ENCODE results near the gene PMPCA.

Gene PMPCA

GRCh38 chr9:136426787-136427186 is 16.3 kb downstream of the PMPCA start:
- peaks cover 48% of the 10 kb centered on the region; the same call in 1 of the 2 replicates for H3K36me3 ChIP-seq (ENCODE audit: insufficient read depth, low read length)

GRCh38 chr9:136429075-136429628 is 18.7 kb downstream of the PMPCA start:
- H3K9me3 ChIP-seq (ENCODE audit: insufficient read depth, low read depth, low read length), result no peaks in the 10 kb centered on the region
- H4K20me1 ChIP-seq (ENCODE audit: insufficient read depth, low read length, poor library complexity, severe bottlenecking), result no peaks in the 10 kb centered on the region
- H3K9ac ChIP-seq (ENCODE audit: low read depth, low read length, poor library complexity, severe bottlenecking), result no peak overlapping the region
- H3K27me3 ChIP-seq (ENCODE audit: insufficient read depth, low read length, poor library complexity, severe bottlenecking), result no peaks in the 10 kb centered on the region
- no peaks in the 10 kb centered on the region for H3K79me2 ChIP-seq (ENCODE audit: insufficient read depth, low read length)
- H2AFZ ChIP-seq (ENCODE audit: low read length), result no peak overlapping the region
- TF ChIP-seq CTCF (conservative IDR thresholded peaks at IDR 0.05; ENCODE audit: low read length) (no peak), EZH2phosphoT487 (IDR thresholded peaks at IDR 0.05; ENCODE audit: borderline replicate concordance) (no peak)
- peaks cover 31% of the 10 kb centered on the region; the same call in 1 of the 2 replicates for H3K36me3 ChIP-seq (ENCODE audit: insufficient read depth, low read length)
- H3K4me2 ChIP-seq (ENCODE audit: low read depth, low read length, poor library complexity, severe bottlenecking), result no peak overlapping the region
- H3K4me1 ChIP-seq (ENCODE audit: insufficient read depth, low read length, poor library complexity, severe bottlenecking), result no peaks in the 10 kb centered on the region
- no peak overlapping the region for H3K4me3 ChIP-seq (ENCODE audit: low read length, poor library complexity, severe bottlenecking)
- H3F3A ChIP-seq (ENCODE audit: low read depth), result no peaks in the 10 kb centered on the region
- H3K9me2 ChIP-seq (replicated peaks; ENCODE audit: low read depth, low read length), result no peaks in the 10 kb centered on the region

More at GRCh38 chr9:136426787-136427186, 16.3 kb downstream of the PMPCA start:
- Histone ChIP-seq H4K20me1 (ENCODE audit: insufficient read depth, low read length, poor library complexity, severe bottlenecking) (no peaks in the 10 kb centered on the region), H3K27me3 (ENCODE audit: insufficient read depth, low read length, poor library complexity, severe bottlenecking) (no peaks in the 10 kb centered on the region), H3K4me3 (ENCODE audit: low read length, poor library complexity, severe bottlenecking) (no peak overlapping the region), H3K9ac (ENCODE audit: low read depth, low read length, poor library complexity, severe bottlenecking) (no peak overlapping the region), H3K79me2 (ENCODE audit: insufficient read depth, low read length) (no peaks in the 10 kb centered on the region), H3K9me3 (ENCODE audit: insufficient read depth, low read depth, low read length) (no peaks in the 10 kb centered on the region), H2AFZ (ENCODE audit: low read length) (no peak overlapping the region), H3K4me2 (ENCODE audit: low read depth, low read length, poor library complexity, severe bottlenecking) (no peak overlapping the region), H3K9me2 (replicated peaks; ENCODE audit: low read depth, low read length) (no peaks in the 10 kb centered on the region), H3K4me1 (ENCODE audit: insufficient read depth, low read length, poor library complexity, severe bottlenecking) (no peaks in the 10 kb centered on the region), H3F3A (ENCODE audit: low read depth) (no peaks in the 10 kb centered on the region)
- TF ChIP-seq EZH2phosphoT487 (IDR thresholded peaks at IDR 0.05; ENCODE audit: borderline replicate concordance), result no peak
- no peak for TF ChIP-seq CTCF (conservative IDR thresholded peaks at IDR 0.05; ENCODE audit: low read length)

GRCh38 chr9:136429683-136430491 is 19.4 kb downstream of the PMPCA start:
- Histone ChIP-seq H3K4me1 (ENCODE audit: insufficient read depth, low read length, poor library complexity, severe bottlenecking) (no peaks in the 10 kb centered on the region), H3K36me3 (ENCODE audit: insufficient read depth, low read length) (peaks cover 27% of the 10 kb centered on the region; the same call in 1 of the 2 replicates), H3K79me2 (ENCODE audit: insufficient read depth, low read length) (peaks cover 4% of the 10 kb centered on the region; the same call in 1 of the 2 replicates), H4K20me1 (ENCODE audit: insufficient read depth, low read length, poor library complexity, severe bottlenecking) (no peaks in the 10 kb centered on the region), H3K9me2 (replicated peaks; ENCODE audit: low read depth, low read length) (no peaks in the 10 kb centered on the region), H3F3A (ENCODE audit: low read depth) (no peaks in the 10 kb centered on the region), H3K27me3 (ENCODE audit: insufficient read depth, low read length, poor library complexity, severe bottlenecking) (no peaks in the 10 kb centered on the region), H3K9ac (ENCODE audit: low read depth, low read length, poor library complexity, severe bottlenecking) (no peak overlapping the region), H3K9me3 (ENCODE audit: insufficient read depth, low read depth, low read length) (no peaks in the 10 kb centered on the region), H2AFZ (ENCODE audit: low read length) (no peak overlapping the region), H3K4me2 (ENCODE audit: low read depth, low read length, poor library complexity, severe bottlenecking) (no peak overlapping the region), H3K4me3 (ENCODE audit: low read length, poor library complexity, severe bottlenecking) (no peak overlapping the region)
- TF ChIP-seq CTCF (conservative IDR thresholded peaks at IDR 0.05; ENCODE audit: low read length), result no peak
- no peak for TF ChIP-seq EZH2phosphoT487 (IDR thresholded peaks at IDR 0.05; ENCODE audit: borderline replicate concordance)

All from Loucy (cell line).